Measurements from ENCODE around the gene ZNF613. TPM values are rescaled to one million over a fixed set of nuclear protein-coding genes. Genes with fewer than 3 reads are reported as not detected.
"Not testable (repeated sequence)": the region's sequence is repeated elsewhere in the genome, so short reads cannot be mapped to it uniquely, and the experiment has no call there.

ZNF613 gene
- total RNA-seq, 1 donor from 2014 or later = 7.8 TPM

DNA sequence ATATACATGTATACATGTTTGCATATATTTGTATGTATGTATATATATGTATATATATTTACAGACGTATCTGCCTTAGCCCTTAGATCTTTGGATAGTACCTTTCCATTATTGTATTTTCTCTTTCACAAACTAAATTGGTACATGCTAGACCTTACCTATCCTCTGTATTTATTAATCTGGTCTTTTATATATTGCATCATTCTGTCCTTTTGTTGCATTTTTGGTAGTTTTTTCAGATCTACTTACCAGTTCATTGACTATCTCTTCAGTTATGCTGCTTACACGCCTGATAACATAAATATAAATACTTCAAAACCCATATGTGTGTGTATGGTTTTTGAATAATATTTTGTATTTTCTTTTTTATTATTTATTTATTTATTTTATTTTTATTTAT lies 11.7 kb downstream of the ZNF613 start:
- Mint-ChIP-seq H3K4me1 (no peaks in the 10 kb centered on the region), H3K27ac (no peak overlapping the region), H3K36me3 (ENCODE audit: low read depth) (peaks cover 94% of the 10 kb centered on the region), H3K4me3 (no peak overlapping the region), H3K9me3 (peaks cover 59% of the 10 kb centered on the region), H3K27me3 (no peaks in the 10 kb centered on the region)
- ChIA-PET POLR2A (no interaction called here), CTCF (no interaction called here)
- no peak for ATAC-seq (ENCODE audit: low read depth)
- intact Hi-C loops (cut with micrococcal nuclease) = no loop called here
- TF ChIP-seq, protein P1, sequence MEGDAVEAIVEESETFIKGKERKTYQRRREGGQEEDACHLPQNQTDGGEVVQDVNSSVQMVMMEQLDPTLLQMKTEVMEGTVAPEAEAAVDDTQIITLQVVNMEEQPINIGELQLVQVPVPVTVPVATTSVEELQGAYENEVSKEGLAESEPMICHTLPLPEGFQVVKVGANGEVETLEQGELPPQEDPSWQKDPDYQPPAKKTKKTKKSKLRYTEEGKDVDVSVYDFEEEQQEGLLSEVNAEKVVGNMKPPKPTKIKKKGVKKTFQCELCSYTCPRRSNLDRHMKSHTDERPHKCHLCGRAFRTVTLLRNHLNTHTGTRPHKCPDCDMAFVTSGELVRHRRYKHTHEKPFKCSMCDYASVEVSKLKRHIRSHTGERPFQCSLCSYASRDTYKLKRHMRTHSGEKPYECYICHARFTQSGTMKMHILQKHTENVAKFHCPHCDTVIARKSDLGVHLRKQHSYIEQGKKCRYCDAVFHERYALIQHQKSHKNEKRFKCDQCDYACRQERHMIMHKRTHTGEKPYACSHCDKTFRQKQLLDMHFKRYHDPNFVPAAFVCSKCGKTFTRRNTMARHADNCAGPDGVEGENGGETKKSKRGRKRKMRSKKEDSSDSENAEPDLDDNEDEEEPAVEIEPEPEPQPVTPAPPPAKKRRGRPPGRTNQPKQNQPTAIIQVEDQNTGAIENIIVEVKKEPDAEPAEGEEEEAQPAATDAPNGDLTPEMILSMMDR (IDR thresholded peaks at IDR 0.05) = no peak
- DNase-seq = no peak

DNA sequence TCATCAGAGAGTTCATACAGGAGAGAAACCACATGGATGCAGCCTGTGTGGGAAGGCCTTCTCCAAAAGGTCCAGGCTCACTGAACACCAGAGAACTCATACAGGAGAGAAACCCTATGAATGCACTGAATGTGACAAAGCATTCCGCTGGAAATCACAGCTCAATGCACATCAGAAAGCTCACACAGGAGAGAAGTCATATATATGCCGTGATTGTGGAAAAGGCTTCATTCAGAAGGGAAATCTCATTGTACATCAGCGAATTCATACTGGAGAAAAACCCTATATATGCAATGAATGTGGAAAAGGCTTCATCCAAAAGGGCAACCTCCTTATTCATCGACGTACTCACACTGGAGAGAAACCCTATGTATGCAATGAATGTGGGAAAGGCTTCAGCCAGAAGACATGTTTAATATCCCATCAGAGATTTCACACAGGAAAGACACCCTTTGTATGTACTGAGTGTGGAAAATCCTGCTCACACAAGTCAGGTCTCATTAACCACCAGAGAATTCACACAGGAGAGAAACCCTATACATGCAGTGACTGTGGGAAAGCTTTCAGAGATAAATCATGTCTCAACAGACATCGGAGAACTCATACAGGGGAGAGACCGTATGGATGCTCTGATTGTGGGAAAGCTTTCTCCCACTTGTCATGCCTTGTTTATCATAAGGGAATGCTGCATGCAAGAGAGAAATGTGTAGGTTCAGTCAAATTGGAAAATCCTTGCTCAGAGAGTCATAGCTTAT lies 17.7 kb downstream of the ZNF613 start:
- ChIA-PET CTCF (no interaction called here), POLR2A (no interaction called here)
- H3K4me1 Mint-ChIP-seq = no peaks in the 10 kb centered on the region
- DNase-seq = no peak
- intact Hi-C loops (cut with micrococcal nuclease) = no loop called here
- no peaks in the 10 kb centered on the region for H3K27me3 Mint-ChIP-seq
- H3K27ac Mint-ChIP-seq = no peak overlapping the region
- ATAC-seq (ENCODE audit: low read depth) = no peak
- no peak overlapping the region for H3K4me3 Mint-ChIP-seq
- peaks cover 78% of the 10 kb centered on the region for H3K36me3 Mint-ChIP-seq (ENCODE audit: low read depth)
- TF ChIP-seq, protein P1 (IDR thresholded peaks at IDR 0.05) = no peak
- peaks cover 69% of the 10 kb centered on the region for H3K9me3 Mint-ChIP-seq

DNA sequence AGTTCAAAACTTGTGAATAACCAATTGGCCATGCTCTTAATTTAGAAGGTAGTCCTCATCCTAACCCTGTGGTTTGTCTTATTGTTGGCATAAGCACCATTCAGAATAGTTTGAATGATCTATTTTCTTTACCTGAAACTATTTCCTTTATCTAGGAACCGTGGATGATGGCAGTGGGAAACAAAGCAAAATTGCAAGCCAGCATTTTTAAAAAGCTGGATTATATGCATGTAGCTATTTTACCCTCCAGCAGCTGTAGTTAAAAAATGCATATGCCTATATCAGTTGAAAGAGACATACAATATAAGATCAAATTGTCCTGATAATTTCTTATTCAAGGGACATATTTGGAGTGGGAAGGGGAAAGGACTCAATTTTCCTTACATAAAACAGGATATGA lies 19.3 kb downstream of the ZNF613 start:
- intact Hi-C loops (cut with micrococcal nuclease) = no loop called here
- DNase-seq (no peak), ATAC-seq (ENCODE audit: low read depth) (no peak)
- Mint-ChIP-seq H3K4me1 (no peaks in the 10 kb centered on the region), H3K27me3 (no peaks in the 10 kb centered on the region), H3K9me3 (peaks cover 62% of the 10 kb centered on the region), H3K36me3 (ENCODE audit: low read depth) (peaks cover 65% of the 10 kb centered on the region), H3K27ac (no peak overlapping the region), H3K4me3 (no peak overlapping the region)
- ChIA-PET CTCF (no interaction called here), POLR2A (no interaction called here)
- TF ChIP-seq, protein P1 (IDR thresholded peaks at IDR 0.05) = no peak

DNA sequence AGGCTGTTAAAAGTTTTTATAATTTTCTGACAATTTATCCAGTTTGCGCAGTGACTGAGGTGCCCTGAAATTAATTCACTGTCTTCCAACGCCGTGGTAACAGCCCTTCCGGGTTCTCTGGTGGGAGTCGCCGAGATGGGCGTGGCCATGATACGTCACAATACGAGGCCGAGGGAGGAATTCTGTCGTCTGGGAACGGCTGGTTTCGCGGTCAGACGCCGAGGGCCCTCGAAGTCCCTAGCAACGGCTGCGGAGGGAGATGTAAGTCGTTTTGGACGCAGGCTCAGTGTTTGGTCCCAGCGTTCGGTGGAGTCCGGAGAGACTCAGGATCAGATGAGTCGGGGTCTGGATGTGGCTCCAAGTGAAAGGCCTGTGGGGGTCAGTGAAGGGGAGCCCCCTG lies 21.7 kb downstream of the ZNF613 start:
- peaks cover 51% of the 10 kb centered on the region for H3K9me3 Mint-ChIP-seq
- DNase-seq = no peak
- ATAC-seq (ENCODE audit: low read depth) = no peak
- H3K27ac Mint-ChIP-seq = no peak overlapping the region
- no peak overlapping the region for H3K4me3 Mint-ChIP-seq
- intact Hi-C loops (cut with micrococcal nuclease) = no loop called here
- H3K4me1 Mint-ChIP-seq = no peaks in the 10 kb centered on the region
- TF ChIP-seq, protein P1 (IDR thresholded peaks at IDR 0.05) = no peak
- H3K27me3 Mint-ChIP-seq = no peaks in the 10 kb centered on the region
- ChIA-PET CTCF (no interaction called here), POLR2A (no interaction called here)
- peaks cover 50% of the 10 kb centered on the region for H3K36me3 Mint-ChIP-seq (ENCODE audit: low read depth)

DNA sequence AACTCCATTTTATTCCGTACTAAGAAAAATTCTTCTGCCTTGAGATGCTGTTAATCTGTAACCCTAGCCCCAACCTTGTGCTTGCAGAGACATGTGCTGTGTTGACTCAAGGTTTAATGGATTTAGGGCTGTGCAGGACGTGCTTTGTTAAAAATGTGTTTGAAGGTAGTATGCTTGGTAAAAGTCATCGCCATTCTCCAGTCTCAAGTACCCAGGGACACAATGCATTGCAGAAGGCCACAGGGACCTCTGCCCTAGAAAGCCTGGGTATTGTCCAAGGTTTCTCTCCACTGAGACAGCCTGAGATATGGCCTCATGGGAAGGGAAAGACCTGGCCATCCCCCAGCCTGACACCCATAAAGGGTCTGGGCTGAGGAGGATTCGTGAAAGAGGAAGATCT lies 30.6 kb downstream of the ZNF613 start:
- H3K4me1 Mint-ChIP-seq; intact Hi-C loops (cut with micrococcal nuclease); DNase-seq; H3K27ac Mint-ChIP-seq; CTCF ChIA-PET; H3K4me3 Mint-ChIP-seq; POLR2A ChIA-PET; H3K27me3 Mint-ChIP-seq; ATAC-seq (ENCODE audit: low read depth): not testable (repeated sequence)
- Mint-ChIP-seq H3K9me3 (peaks cover 56% of the 10 kb centered on the region), H3K36me3 (ENCODE audit: low read depth) (peaks cover 58% of the 10 kb centered on the region)

DNA sequence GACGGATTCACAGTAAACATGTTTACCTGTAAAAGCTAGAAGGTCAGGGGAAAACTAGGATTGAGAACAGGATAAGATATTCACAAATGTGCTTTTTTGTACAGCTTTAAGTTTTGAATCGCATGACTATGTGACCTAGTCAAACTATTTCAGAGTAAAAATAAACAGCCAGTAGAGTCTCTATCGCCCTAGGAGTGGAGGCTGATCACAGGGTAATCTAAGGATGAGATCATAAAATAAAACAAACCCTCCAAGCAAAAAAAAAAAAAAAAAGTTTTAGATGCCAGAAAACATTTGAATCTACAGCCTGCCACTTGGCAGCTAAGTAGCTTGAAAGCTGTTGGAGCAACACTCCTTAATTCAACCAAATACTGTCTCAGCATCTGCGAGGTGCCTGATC lies 32.5 kb downstream of the ZNF613 start:
- intact Hi-C loops (cut with micrococcal nuclease) = no loop called here
- no peaks in the 10 kb centered on the region for H3K27me3 Mint-ChIP-seq
- peaks cover 73% of the 10 kb centered on the region for H3K36me3 Mint-ChIP-seq (ENCODE audit: low read depth)
- no peak overlapping the region for H3K27ac Mint-ChIP-seq
- ATAC-seq (ENCODE audit: low read depth) = no peak
- DNase-seq = no peak
- POLR2A ChIA-PET = no interaction called here
- TF ChIP-seq, protein P1 (IDR thresholded peaks at IDR 0.05) = no peak
- CTCF ChIA-PET = no interaction called here
- H3K4me1 Mint-ChIP-seq = no peaks in the 10 kb centered on the region
- peaks cover 64% of the 10 kb centered on the region for H3K9me3 Mint-ChIP-seq
- H3K4me3 Mint-ChIP-seq = no peak overlapping the region

DNA sequence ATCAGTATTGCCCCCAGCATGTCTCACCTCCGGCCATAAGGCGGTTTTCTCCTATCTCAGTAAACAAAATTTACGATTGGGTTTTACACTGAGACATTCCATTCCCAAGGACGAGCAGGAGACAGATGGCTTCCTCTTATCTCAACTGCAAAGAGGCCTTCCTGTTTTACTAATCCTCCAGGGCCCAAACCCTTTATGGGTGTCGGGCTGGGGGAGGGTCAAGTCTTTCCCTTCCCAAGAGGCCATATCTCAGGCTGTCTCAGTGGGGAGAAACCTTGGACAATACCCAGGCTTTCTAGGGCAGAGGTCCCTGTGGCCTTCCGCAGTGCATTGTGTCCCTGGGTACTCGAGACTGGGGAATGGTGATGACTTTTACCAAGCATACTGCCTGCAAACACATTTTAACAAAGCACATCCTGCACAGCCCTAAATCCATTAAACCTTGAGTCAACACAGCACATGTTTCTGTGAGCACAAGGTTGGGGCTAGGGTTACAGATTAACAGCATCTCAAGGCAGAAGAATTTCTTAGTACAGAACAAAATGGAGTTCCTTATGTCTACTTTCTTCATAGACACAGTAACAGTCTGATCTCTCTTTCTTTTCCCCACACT lies 33.5 kb downstream of the ZNF613 start:
- DNase-seq; H3K27ac Mint-ChIP-seq; ATAC-seq (ENCODE audit: low read depth); H3K4me1 Mint-ChIP-seq; H3K27me3 Mint-ChIP-seq; intact Hi-C loops (cut with micrococcal nuclease); H3K4me3 Mint-ChIP-seq; CTCF ChIA-PET; POLR2A ChIA-PET: not testable (repeated sequence)
- Mint-ChIP-seq H3K9me3 (peaks cover 68% of the 10 kb centered on the region), H3K36me3 (ENCODE audit: low read depth) (peaks cover 82% of the 10 kb centered on the region)

Measured in activated B cell treated with CpG ODN at 0.5 μM for 24 hours (primary cell).